HepG2 (cell line): ENCODE data around the gene RIOK3. TPM values are rescaled to one million over a fixed set of nuclear protein-coding genes. Genes with fewer than 3 reads are reported as not detected.

ENCODE experiments used
- ARID4A ChIP-seq: sonication (generic); formaldehyde crosslinking; IDR thresholded peaks from 2 replicates; pipeline ENCODE4 v1.5.0; 2020; ENCODE audit warnings: mild to moderate bottlenecking, missing genetic modification reagents, borderline replicate concordance
- ELF4 ChIP-seq: sonication (generic); formaldehyde crosslinking; IDR thresholded peaks from 2 replicates; pipeline ENCODE4 v1.5.0; 2020; ENCODE audit warnings: missing genetic modification reagents, mild to moderate bottlenecking, moderate library complexity, borderline replicate concordance
- HNF1A ChIP-seq, 2 experiments: sonication (generic) in 1 of 2; formaldehyde crosslinking in 1 of 2; IDR thresholded peaks; 2 replicates each; pipeline versions ENCODE4 v1.4.0 to v1.6.1; 2016 to 2020; ENCODE audit warnings: borderline replicate concordance in 1 of 2, low read depth in 1 of 2, mild to moderate bottlenecking in 1 of 2, missing genetic modification reagents in 1 of 2
- KDM6A ChIP-seq: IDR thresholded peaks from 2 replicates; pipeline ENCODE4 v1.6.1; 2016; ENCODE audit warnings: low read depth
- KLF16 ChIP-seq, 2 experiments: sonication (generic) in 1 of 2; formaldehyde crosslinking in 1 of 2; IDR thresholded peaks; 2 replicates each; pipeline versions ENCODE4 v1.6.1 to v1.8.0; 2016 to 2023; ENCODE audit warnings: missing genetic modification reagents in 2 of 2, missing compliant biosample characterization in 1 of 2
- MIXL1 ChIP-seq: IDR thresholded peaks from 2 replicates; pipeline ENCODE4 v1.6.1; 2016
- NFKB2 ChIP-seq: sonication (generic); formaldehyde crosslinking; IDR thresholded peaks from 2 replicates; pipeline ENCODE4 v1.4.0; 2020; ENCODE audit warnings: missing genetic modification reagents, borderline replicate concordance
- SNAPC4 ChIP-seq: sonication (generic); formaldehyde crosslinking; IDR thresholded peaks from 2 replicates; pipeline ENCODE4 v1.4.0; 2020; ENCODE audit warnings: mild to moderate bottlenecking, missing genetic modification reagents
- TARDBP ChIP-seq: sonication (generic); formaldehyde crosslinking; IDR thresholded peaks from 2 replicates; pipeline ENCODE4 v1.8.0; 2022; ENCODE audit warnings: mild to moderate bottlenecking, missing genetic modification reagents
- ZNF24 ChIP-seq: fragments of 450-650 bp; IDR thresholded peaks from 2 replicates; pipeline ENCODE4 v1.6.1; 2017; ENCODE audit warnings: antibody characterized with exemption, mild to moderate bottlenecking
- ZNF317 ChIP-seq: sonication (generic); formaldehyde crosslinking; IDR thresholded peaks from 2 replicates; pipeline ENCODE4 v1.5.0; 2020; ENCODE audit warnings: mild to moderate bottlenecking, missing genetic modification reagents
- ZNF382 ChIP-seq: sonication (generic); formaldehyde crosslinking; IDR thresholded peaks from 2 replicates; pipeline ENCODE4 v1.5.0; 2020; ENCODE audit warnings: missing genetic modification reagents, mild to moderate bottlenecking, borderline replicate concordance
- ZNF550 ChIP-seq: sonication (generic); formaldehyde crosslinking; IDR thresholded peaks from 2 replicates; pipeline ENCODE4 v1.4.0; 2020; ENCODE audit warnings: mild to moderate bottlenecking, missing genetic modification reagents, borderline replicate concordance
- ZNF776 ChIP-seq: sonication (generic); formaldehyde crosslinking; IDR thresholded peaks from 2 replicates; pipeline ENCODE4 v1.4.0; 2020; ENCODE audit warnings: mild to moderate bottlenecking, missing genetic modification reagents
- ZNF792 ChIP-seq: IDR thresholded peaks from 2 replicates; pipeline ENCODE4 v1.6.1; 2016
- ZNF816 ChIP-seq: sonication (generic); formaldehyde crosslinking; IDR thresholded peaks from 2 replicates; pipeline ENCODE4 v1.8.0; 2022; ENCODE audit warnings: missing genetic modification reagents, mild to moderate bottlenecking, borderline replicate concordance
- polyA plus RNA-seq, 8 experiments: library from polyadenylated mRNA; depleted of rRNA in 3 of 8; stranded (reverse) in 7 of 8; unstranded in 1 of 8; fragments of >200 nt; fragmentation: Illumina TruSeq in 4 of 8; extraction: Trizol in 4 of 8; gene quantifications; 2 replicates each; pipeline versions ENCODE4 v1.2.1 to v1.2.3, GENCODE V29; 2011 to 2016; ENCODE audit warnings: low read depth in 4 of 8, missing spikeins in 1 of 8, mixed read lengths in 1 of 8; ENCODE audit not compliant: insufficient read depth in 1 of 8
- total RNA-seq, 5 experiments: library from RNA; depleted of rRNA; stranded (reverse); fragments of >200 nt; fragmentation: Illumina TruSeq; extraction: Trizol; gene quantifications; 2 replicates each; pipeline ENCODE4 v1.2.3, GENCODE V29; 2016; ENCODE audit warnings: low read depth in 1 of 5

RIOK3 gene
- total and polyA plus RNA-seq, 2 of the 13 experiments (the other 11 are each of a cell fraction or from before 2014, with no cell fraction given): 26.7 to 36.0 TPM

DNA sequence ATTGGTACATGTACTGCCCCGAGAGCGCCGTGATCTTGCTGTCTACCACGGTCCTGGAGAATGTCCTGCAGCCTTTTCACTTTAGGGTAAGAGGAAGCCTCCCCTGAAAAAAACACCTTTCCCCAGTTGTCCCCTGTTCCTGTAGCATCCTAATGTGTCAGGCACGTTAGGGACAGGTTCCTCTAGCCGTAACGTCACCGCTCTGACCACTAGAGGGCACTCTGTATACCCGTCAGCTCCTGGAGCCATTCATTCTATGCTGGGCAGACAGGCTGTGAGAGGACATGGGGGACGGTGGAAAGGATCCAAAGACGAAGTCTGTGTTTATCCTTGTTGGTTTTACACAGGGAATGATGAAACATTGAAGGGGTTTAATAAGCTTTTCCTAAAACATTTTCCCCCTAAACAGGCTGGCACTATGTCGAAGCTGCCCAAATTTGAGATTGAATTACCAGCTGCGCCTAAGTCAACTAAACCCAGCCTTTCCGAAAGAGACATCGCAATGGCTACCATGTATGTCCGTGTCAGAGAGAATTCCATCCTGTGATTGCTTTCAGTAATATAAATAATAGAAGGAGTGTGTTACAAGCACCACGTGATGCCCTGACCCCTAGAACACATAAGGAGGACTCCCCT lies 62.9 kb downstream of the RIOK3 start (continued):
- TF ChIP-seq NFKB2 (no peak), HNF1A (IDR thresholded peaks at IDR 0.05; ENCODE audit: low read depth) (no peak), HNF1A (CRISPR knock-in tag; IDR thresholded peaks at IDR 0.05; ENCODE audit: borderline replicate concordance) (no peak), TARDBP (no peak), ARID4A (CRISPR knock-in tag) (no peak; the same call in 1 of the 2 replicates), ZNF24 (no peak), ZNF816 (no peak), KLF16 (CRISPR knock-in tag; IDR thresholded peaks at IDR 0.05) (peak in 1 of 2 experiments; percentile 50; a peak in 1 of 4 replicates), MIXL1 (CRISPR knock-in tag) (peak; percentile 54; the same call in 1 of the 2 replicates), ZNF792 (0 out of 2 replicates have a peak, but pooled peaks have one; percentile 26), ZNF776 (CRISPR knock-in tag) (no peak), SNAPC4 (CRISPR knock-in tag) (no peak), ZNF317 (CRISPR knock-in tag) (no peak), ZNF382 (CRISPR knock-in tag) (no peak), KDM6A (CRISPR knock-in tag) (no peak), ZNF550 (CRISPR knock-in tag) (no peak), ELF4 (CRISPR knock-in tag) (no peak)
